HepG2 (cell line): ENCODE data around the gene AS3MT. TPM values are rescaled to one million over a fixed set of nuclear protein-coding genes. Genes with fewer than 3 reads are reported as not detected.

Source experiments
- ARNTL ChIP-seq: sonication (generic); formaldehyde crosslinking; IDR thresholded peaks from 2 replicates; pipeline ENCODE4 v1.4.0; 2020; ENCODE audit warnings: mild to moderate bottlenecking, missing genetic modification reagents
- ERF ChIP-seq: IDR thresholded peaks from 2 replicates; pipeline ENCODE4 v1.6.1; 2018; ENCODE audit warnings: missing biosample characterization, missing genetic modification reagents
- GTF2F1 ChIP-seq: fragments of 150-350 bp; IDR thresholded peaks from 2 replicates; pipeline ENCODE4 v1.6.1; 2014; ENCODE audit warnings: low read length
- GZF1 ChIP-seq: sonication (generic); formaldehyde crosslinking; IDR thresholded peaks from 2 replicates; pipeline ENCODE4 v1.5.1; 2020; ENCODE audit warnings: mild to moderate bottlenecking, missing genetic modification reagents
- KLF15 ChIP-seq: sonication (generic); formaldehyde crosslinking; IDR thresholded peaks from 2 replicates; pipeline ENCODE4 v1.8.1; 2023; ENCODE audit warnings: borderline replicate concordance, mild to moderate bottlenecking, inconsistent platforms, missing genetic modification reagents, mixed read lengths
- LBX2 ChIP-seq: sonication (generic); formaldehyde crosslinking; IDR thresholded peaks from 2 replicates; pipeline ENCODE4 v1.5.0; 2020; ENCODE audit warnings: missing genetic modification reagents, mild to moderate bottlenecking, borderline replicate concordance
- MEF2D ChIP-seq: sonication (generic); formaldehyde crosslinking; IDR thresholded peaks from 2 replicates; pipeline ENCODE4 v1.5.1; 2020; ENCODE audit warnings: mild to moderate bottlenecking, missing genetic modification reagents
- PBX2 ChIP-seq: IDR thresholded peaks from 2 replicates; pipeline ENCODE4 v1.6.1; 2016; ENCODE audit warnings: control low read depth
- STAT6 ChIP-seq: sonication (generic); formaldehyde crosslinking; IDR thresholded peaks from 2 replicates; pipeline ENCODE4 v1.4.0; 2020; ENCODE audit warnings: missing genetic modification reagents, mild to moderate bottlenecking, borderline replicate concordance
- TEAD2 ChIP-seq: sonication (generic); formaldehyde crosslinking; IDR thresholded peaks from 2 replicates; pipeline ENCODE4 v1.9.0; 2021; ENCODE audit warnings: missing genetic modification reagents
- TFDP1 ChIP-seq: IDR thresholded peaks from 2 replicates; pipeline ENCODE4 v1.6.1; 2016; ENCODE audit warnings: missing compliant biosample characterization, missing genetic modification reagents, borderline replicate concordance
- THAP11 ChIP-seq: IDR thresholded peaks from 2 replicates; pipeline ENCODE4 v1.6.1; 2016; ENCODE audit warnings: missing biosample characterization, missing genetic modification reagents
- THRA ChIP-seq: sonication (generic); formaldehyde crosslinking; IDR thresholded peaks from 2 replicates; pipeline ENCODE4 v1.4.0; 2020; ENCODE audit warnings: missing genetic modification reagents, borderline replicate concordance
- ZBTB46 ChIP-seq: sonication (generic); formaldehyde crosslinking; IDR thresholded peaks from 2 replicates; pipeline ENCODE4 v1.4.0; 2020; ENCODE audit warnings: mild to moderate bottlenecking, missing genetic modification reagents, borderline replicate concordance
- ZFX ChIP-seq: sonication (generic); formaldehyde crosslinking; IDR thresholded peaks from 2 replicates; pipeline ENCODE4 v1.4.0; 2020; ENCODE audit warnings: mild to moderate bottlenecking, low read depth, missing genetic modification reagents, moderate library complexity
- ZNF20 ChIP-seq: sonication (generic); formaldehyde crosslinking; IDR thresholded peaks from 2 replicates; pipeline ENCODE4 v1.4.0; 2020; ENCODE audit warnings: mild to moderate bottlenecking, moderate library complexity, missing genetic modification reagents
- ZNF543 ChIP-seq: sonication (generic); formaldehyde crosslinking; IDR thresholded peaks from 2 replicates; pipeline ENCODE4 v1.4.0; 2020; ENCODE audit warnings: mild to moderate bottlenecking, missing genetic modification reagents
- ZSCAN21 ChIP-seq: sonication (generic); formaldehyde crosslinking; IDR thresholded peaks from 2 replicates; pipeline ENCODE4 v1.8.0; 2022; ENCODE audit warnings: mild to moderate bottlenecking, missing genetic modification reagents, moderate library complexity, borderline replicate concordance
- ZSCAN25 ChIP-seq: sonication (generic); formaldehyde crosslinking; IDR thresholded peaks from 2 replicates; pipeline ENCODE4 v1.8.0; 2022; ENCODE audit warnings: mild to moderate bottlenecking, missing genetic modification reagents
- polyA plus RNA-seq, 8 experiments: library from polyadenylated mRNA; depleted of rRNA in 3 of 8; stranded (reverse) in 7 of 8; unstranded in 1 of 8; fragments of >200 nt; fragmentation: Illumina TruSeq in 4 of 8; extraction: Trizol in 4 of 8; gene quantifications; 2 replicates each; pipeline versions ENCODE4 v1.2.1 to v1.2.3, GENCODE V29; 2011 to 2016; ENCODE audit warnings: low read depth in 4 of 8, missing spikeins in 1 of 8, mixed read lengths in 1 of 8; ENCODE audit not compliant: insufficient read depth in 1 of 8
- total RNA-seq, 5 experiments: library from RNA; depleted of rRNA; stranded (reverse); fragments of >200 nt; fragmentation: Illumina TruSeq; extraction: Trizol; gene quantifications; 2 replicates each; pipeline ENCODE4 v1.2.3, GENCODE V29; 2016; ENCODE audit warnings: low read depth in 1 of 5

AS3MT gene
- total and polyA plus RNA-seq, 2 of the 13 experiments (the other 11 are each of a cell fraction or from before 2014, with no cell fraction given) = 8.7 to 17.4 TPM

GRCh38 chr10:102917962-102918816 is 48.9 kb downstream of the AS3MT start, which contains the start of gene CNNM2 (continued):
- TF ChIP-seq THAP11 (CRISPR knock-in tag) = peak; percentile 54
- TF ChIP-seq ZBTB46 (CRISPR knock-in tag) = no peak
- TF ChIP-seq GZF1 = no peak
- TF ChIP-seq ZNF543 (CRISPR knock-in tag) = no peak
- TF ChIP-seq PBX2 (CRISPR knock-in tag) = peak; percentile 90
- TF ChIP-seq LBX2 = no peak
- 0 out of 2 replicates have a peak, but pooled peaks have one; percentile 41 for TF ChIP-seq MEF2D (CRISPR knock-in tag)
- TF ChIP-seq TEAD2 (CRISPR knock-in tag) = no peak
- no peak for TF ChIP-seq ZNF20
- TF ChIP-seq STAT6 (CRISPR knock-in tag) = no peak
- TF ChIP-seq ERF = no peak; the same call in none of the 2 replicates
- peak; percentile 75; the same call in 1 of the 2 replicates for TF ChIP-seq TFDP1 (CRISPR knock-in tag)
- peak; percentile 77; the same call in 1 of the 2 replicates for TF ChIP-seq KLF15
- no peak for TF ChIP-seq GTF2F1
- no peak for TF ChIP-seq ZSCAN25
- TF ChIP-seq ZFX (CRISPR knock-in tag) = no peak; the same call in 1 of the 2 replicates
- peak; percentile 6; the same call in 1 of the 2 replicates for TF ChIP-seq THRA
- peak; percentile 28 for TF ChIP-seq ZSCAN21
- peak; percentile 75; the same call in 1 of the 2 replicates for TF ChIP-seq ARNTL (CRISPR knock-in tag)
